HG03097 (cell line): ENCODE results near the gene PDGFC.

Experiments
- ATAC-seq: cut with Tn5 transposase; IDR thresholded peaks from one replicate; pipeline ENCODE4 v1.9.1; 2021; ENCODE audit not compliant: unreplicated experiment, low FRiP score

Gene PDGFC

DNA sequence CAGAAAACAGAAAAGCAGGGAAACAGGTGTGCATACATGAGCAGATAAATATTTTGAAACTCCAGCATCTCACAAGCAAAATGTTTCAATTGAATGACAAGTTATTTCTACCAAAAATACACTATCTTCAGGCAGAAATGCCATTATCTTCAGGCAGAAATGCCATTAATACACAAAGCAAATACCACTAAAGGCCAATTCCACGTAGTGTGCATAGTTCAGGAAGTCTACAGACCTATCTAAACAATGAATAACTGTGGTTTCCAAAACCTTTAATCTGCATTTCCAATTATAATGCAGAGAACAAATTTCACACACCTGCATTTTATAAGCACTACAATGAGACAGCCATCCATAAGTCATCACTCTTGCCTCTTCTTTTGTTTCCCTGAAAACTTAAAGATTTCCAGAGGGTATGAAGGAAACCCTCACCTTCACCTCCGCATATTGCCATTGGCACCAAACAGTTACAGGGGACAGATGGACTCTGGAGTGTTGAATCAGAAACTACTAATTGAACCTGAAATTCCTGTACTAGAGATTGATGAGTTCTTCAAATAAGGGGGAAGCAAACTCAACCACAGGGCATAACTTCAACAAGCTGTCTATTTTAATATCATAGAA, 179.0 kb downstream of the PDGFC start:
- ATAC-seq, result no peak

DNA sequence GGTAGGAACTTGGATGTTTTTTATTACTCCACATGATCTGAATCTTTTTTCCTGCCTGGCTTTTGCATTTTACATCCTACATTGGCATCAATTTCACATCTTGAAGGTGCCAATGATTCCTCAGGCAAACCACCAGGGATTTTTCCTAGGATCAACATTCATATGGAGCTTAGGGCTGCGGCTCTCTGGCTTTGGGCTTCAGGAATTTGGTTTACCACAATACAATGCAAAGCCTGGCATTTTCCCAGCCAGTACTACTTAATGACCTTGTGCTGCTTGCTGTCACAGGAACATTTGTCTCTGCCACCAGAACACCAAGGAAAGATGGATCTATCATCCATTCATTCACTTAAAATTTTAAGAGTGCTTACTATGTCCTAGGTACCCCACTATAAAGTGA, 180.7 kb downstream of the PDGFC start:
- ATAC-seq, result no peak

DNA sequence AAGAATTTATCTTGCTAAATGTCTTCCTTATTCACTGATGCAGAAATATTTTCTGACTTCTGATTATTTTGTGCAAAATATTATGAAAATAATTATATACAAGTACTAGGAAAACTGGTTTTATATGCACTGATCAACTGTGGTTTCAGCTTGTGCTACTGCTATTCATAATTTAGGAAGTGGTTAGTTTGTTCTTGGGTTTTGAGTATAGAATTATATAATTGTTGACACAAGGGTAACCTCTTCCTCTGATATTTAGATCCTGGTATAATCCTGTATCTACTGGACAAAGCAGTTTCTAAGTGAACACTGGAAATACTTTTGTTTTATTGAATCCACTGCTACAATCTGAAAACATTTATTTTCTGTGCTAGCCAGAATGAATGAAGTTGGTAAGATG, 182.8 kb downstream of the PDGFC start:
- no peak for ATAC-seq

DNA sequence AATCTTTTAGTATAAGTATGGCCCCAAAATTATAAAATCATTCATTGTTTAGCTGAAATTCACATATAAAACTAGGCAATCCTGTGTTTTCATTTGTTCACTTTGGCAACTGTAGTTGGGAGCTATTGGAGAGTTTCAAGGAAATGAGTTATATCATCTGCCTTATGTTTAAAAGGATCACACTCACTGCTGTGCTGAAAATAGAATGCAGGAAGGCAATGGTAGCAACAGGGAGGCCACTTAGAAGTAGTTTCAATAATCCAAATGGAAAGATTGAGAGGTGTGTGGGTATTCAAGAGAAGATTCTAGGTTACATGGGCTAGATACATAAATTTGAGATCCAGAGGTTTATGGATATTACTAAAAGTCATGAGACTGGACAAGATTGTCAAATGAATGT, 184.9 kb downstream of the PDGFC start:
- ATAC-seq, result no peak

DNA sequence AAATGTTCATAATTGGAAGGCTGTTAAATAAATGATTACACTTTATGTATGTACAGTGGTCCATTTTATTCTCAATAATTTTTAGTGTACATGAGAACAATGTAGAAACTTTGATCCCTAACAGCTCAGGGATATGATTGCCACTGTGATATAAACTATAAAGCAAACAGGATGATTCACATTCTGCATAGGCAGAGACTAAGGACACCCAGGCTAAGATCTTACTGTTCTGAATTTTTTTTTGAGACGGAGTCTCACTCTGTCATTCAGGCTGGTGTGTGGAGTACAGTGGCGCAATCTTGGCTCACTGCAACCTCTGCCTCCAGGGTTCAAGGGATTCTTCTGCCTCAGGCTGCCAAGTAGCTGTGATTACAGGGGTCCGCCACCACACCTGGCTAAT, 186.6 kb downstream of the PDGFC start:
- ATAC-seq, result no peak

DNA sequence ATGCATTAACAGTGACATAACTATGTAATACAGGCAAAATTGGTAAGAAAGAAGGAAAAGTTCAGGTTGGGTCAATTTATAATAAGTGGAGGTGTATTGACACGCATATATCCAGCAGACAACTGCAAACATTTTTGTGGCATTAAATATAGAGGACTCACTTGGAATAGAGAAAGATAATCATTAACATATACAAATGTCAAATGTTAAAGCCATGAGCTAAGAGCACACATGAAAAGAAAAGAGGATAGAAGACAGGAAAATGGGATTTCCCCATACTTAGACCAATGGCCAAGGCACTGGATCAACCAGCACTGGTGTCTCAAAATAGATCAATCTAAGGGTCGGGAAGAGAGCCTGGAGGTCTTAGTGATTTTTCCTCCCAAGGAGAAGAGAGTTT, 187.6 kb downstream of the PDGFC start:
- no peak for ATAC-seq

DNA sequence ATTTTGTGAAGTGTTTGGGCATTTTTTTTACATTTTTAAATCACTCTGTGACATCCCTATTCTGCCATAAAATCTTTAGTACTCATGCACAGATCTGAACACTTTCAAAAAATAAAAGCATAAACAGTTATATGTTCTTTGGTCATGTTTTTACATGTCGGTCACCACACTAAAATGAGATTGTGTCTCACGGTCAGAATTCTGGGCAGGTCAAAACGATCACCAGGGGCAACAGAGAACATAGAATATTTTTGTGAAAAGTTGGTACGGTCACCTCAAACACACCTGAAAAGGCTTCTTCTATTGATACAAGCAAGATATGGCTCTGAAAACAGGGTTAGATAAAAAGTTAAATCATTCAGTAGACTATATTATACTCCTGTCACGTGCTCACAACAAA, 189.1 kb downstream of the PDGFC start:
- ATAC-seq, result no peak

DNA sequence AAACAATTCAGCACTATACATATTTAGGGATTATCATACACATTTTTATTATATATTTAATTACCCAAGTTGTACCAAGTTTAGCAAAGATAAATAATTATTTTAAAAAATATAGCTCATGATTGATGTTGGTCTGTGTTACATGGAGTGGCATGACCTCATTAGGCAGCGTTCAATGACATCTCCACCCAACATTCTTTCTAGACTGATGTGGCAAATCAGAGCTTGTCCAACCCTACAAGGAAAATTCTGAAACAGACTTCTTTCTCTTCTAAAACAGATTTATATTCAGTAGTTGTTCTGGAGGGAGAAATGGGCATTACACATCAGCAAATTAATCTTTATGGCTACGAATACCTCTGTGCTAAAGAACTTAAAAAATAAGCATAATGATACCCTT, 189.7 kb downstream of the PDGFC start:
- ATAC-seq, result no peak

DNA sequence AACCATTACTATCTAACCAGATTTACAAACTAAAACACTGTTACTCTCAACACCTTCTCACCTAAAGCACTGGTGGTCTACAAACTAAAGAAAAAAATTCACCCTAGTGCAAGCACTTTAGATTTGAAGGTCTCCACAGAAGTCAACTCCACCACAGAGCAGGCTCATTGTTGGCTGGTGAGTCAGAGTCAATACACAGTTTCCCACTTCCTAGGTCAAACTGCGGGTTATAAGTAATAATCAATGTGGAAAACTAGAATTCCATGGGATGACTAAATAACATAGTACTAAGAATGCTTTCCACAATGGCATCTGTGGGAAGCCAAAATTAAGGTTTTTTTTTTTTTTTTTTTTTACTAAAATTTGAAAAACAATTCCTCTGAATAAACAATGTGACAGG, 191.8 kb downstream of the PDGFC start:
- ATAC-seq, result no peak

DNA sequence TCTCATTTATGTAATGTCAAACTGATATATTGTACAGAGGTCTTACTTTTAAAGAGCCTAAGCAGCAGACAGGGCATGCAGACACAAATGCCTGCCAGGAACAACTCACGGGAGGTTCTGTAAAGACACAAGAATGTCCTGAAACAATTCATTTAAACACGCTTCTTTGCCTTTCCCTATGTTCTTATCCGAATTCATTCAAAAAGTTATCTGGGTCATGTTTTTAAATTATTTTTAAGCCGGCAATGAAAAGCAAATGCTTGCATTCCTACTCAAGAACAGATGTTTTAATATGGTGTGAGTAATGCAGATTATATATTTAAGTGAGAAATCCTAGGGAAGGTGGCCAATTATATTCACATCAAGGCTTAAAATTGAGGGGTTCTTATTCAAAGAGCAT, 192.6 kb downstream of the PDGFC start:
- no peak for ATAC-seq

DNA sequence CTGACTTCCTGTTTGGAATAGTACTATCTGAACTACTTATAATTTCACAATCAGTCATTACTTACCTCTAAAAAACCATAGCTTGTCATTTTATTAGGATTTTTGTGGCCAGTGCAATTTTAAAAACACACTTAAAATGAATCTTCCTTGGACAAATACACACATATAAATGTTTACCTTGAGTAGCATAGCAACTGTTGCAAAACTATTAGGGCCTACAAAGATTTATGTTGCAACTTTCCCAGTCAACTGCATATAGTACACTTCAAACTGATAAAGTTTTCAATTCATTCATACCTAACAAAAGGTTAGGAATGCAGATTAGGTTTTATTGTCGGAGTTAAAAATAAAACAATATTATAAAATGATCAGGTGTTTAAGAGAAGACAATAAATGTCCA, 193.0 kb downstream of the PDGFC start:
- ATAC-seq, result no peak

DNA sequence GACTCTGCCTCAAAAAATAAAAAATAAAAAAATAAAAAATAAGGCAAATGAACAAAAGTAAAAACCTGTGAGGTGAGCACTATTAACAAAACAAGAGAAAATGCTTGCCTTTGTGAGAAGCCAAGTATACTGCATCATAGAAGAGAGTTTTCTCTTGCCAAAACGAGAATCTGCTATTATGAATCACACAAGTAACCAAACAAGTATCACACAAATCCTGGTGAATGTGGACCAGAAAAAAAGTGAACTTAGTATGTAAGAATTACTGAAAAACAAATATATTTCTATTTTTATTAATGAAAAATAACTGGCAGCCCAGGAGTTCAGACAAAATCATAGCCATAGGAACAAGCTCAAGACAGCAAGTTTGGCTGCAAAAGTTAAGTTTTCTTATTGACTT, 193.5 kb downstream of the PDGFC start:
- no peak for ATAC-seq

DNA sequence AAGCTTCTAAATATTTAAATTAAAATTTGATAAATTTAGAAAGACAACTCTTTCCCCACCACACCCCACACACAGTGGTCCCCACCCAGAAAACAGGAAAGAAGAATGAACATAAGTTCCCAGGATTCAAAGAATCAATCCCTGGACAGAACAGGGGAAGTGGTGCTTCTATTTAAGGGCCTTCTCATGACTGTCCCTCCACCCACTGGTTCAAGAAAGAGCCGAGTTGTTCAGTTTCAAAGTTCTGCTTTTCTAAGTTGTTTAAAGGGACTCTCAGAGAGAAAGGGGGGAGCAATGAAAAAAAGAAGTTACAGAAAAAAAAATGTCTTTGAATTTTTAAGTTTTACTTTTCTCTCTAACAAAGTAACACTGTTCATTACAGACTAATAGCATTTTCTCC, 195.8 kb downstream of the PDGFC start:
- no peak for ATAC-seq

DNA sequence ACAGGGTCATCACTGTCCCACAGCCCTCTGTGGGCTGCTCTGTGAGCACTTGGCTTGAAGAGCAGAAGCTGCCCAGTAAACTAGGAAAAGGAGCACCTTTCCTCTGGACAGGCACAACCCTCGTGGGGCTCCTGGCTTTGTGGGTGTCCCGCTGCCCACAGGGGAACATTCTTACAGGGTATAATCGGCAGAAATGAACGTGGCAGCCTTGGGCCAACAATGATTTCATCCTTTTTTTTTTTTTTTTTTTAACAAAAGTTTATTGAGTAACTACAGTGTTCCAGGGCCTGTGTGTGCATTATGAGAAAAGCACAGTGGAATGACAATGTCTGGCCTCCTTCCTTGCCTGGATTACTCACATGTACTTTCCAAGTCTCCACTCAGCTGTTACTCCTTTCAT, 197.2 kb downstream of the PDGFC start:
- ATAC-seq, result no peak

DNA sequence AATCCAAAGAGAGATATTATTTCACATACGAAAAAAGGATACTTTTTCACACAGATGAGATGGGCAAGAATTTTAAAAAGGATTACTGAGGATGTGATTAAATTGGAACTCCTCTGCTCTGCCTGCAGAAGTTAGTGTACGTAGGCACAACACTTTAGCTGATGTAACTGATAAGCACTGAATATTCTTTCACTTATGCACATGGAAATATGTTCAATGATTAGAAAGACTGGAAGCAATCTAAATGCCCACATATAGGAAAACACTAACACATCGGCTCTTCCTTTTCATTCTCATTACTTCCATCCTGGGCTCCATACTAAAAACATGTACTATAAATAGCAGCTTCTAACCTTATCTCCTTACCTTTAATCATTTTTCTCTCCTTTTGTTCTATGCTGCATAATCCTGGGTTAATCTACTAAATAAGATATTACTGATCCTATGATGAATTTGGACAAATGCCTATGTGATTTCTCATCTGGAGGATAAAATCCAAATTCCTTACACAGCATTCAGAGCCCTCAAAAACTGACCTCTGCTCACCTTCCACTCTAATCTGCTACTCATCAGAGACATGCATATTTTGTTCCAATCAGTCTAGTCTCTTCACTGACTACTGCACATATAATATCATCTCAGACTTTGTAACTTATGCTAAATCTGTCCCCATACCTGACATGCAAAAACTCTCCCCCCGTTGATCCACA, 197.8 kb downstream of the PDGFC start:
- no peak for ATAC-seq

DNA sequence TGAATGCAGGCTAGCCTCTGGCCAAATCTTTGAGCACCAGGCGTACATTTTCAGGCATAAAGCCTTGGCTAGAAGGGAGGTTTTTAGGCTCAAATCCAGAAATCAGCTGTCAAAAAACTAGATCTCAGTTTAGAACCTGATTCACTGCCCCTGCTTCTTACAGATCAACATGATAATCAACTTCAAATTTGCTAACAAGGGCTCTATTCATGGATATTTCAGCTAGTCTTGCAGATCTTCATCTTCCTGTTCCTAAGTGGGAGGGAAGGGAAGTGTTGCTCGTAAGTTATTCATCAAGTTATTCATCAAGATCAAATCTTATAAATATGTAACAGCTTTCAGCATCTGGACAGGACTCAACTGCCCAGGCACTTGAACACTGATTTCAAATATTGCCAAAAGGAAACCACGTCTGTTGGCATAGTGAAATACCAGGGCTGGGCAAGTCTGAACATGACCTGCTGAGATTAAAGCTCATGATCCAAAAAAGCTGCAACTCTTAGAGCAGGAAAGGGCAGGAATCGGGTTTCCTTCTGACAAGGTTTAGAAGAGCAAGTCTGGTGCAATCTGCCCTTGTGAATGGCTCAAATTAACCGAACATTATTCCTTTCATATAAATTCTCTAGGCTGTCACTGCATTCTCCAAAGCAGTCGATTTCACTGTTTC, 200.3 kb downstream of the PDGFC start:
- no peak for ATAC-seq

DNA sequence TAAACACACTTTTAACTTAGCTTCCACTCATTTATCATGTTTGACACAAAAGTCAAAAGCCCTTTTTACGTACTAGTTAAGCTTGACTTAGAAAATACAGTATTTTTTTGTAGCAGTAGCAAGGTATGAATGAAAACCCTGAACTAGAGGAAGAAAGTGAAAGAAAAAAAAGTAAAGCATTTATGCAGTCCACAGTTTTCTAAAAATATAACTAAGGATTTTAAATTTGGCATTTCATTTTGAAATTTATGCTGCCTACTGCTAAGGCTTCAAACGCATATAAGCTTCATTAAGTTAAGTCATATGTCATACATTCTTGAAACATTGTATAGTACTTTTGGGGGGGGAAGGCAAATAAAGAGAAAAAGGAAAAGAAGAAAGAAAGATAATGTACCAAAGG, 201.5 kb downstream of the PDGFC start:
- ATAC-seq, result no peak

DNA sequence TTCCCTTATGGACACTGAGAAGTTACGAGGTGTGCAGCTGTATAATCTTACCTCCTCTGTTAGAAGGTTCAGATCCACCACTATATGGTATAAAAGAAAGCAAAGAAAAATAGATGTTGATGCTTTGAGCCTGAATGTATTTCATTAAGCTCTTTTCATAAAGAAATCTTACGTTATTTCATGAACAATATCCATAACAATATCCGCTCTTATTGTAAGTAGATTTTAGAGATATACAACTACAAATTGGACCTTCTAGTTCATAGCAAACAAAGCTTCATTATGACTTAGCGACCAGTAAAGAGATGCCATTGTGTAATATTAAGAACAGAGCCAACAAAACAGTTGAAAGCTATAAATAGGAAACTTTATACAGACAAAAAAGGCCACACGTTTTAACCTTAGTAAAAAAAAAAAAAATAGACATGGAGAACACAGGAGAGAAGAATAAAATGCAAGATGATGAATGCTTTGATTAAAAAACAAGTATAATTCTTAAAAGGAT, 203.6 kb downstream of the PDGFC start:
- ATAC-seq, result no peak

DNA sequence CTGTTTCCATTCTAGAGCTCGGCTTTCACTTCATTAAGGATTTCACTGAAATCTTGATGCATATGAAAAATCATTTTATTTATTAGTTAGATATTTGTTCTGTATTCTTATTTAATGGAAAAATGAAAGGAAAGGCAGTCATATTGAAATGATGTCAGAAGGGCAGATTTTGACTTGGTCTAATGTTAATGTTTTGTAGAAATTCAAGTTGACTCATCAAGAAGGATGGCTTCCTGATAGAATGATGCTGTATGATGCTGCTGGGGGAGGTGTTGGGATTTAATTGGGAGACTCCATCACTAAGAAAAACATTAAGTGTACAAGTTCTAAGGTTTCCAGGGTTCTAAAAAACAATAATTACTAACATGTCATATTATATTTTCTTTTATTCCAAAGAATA, 204.8 kb downstream of the PDGFC start:
- ATAC-seq, result no peak

DNA sequence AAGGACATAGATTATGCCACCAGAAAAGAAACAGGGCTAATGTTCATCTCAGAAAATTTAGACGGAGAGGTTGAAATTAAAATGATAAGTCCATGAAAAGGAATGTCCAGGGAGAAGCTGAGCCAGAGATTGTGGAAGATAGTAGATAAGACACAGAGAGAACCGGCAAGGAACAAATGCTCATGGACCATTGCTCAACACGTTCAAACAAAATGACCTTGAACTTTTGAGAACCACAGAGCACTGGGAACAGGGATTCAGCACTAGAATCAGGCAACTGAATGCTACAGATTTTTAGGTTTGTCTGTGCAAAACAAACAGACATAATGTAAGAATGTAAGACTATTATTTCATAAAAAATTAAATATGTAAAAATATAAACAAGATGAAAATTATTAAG, 206.3 kb downstream of the PDGFC start:
- no peak for ATAC-seq

DNA sequence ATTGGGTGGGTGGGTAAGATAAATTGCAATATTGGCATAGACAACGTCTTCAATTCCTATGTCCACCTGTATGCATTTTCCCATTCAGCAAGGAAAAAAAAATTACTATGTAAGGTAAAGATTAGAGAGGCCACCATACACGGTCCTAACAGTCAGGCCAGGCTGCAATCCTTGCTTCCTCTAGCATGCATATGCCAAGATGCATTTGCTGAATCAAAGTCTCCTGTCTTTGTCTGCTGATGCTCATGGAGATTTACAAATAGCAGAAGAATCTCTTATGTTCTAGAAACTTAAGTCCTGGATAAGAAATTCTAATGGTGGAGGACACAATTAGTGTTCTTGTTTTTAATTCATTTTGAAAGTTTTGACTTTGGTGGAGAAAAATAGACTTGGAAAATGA, 206.8 kb downstream of the PDGFC start:
- no peak for ATAC-seq

DNA sequence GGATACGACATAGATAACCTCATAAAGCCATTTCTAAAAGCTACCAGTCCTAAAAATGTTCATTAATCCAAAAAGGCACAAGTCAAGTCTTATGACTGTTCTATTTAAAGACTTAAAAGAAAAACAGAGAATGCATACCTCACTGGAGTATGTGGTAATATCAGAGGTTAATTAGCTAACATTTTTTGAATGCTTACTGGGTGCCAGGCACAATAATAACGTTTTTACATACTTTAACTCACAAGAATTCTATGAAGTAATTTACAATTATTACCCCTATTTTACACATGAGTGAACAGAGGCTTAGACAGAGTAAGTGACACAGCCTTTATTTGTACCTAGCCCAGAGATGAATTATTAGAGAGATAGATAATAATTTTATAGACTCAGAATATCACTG, 207.5 kb downstream of the PDGFC start:
- ATAC-seq, result no peak
